ENCODE data around the gene LRRC23.

DNA sequence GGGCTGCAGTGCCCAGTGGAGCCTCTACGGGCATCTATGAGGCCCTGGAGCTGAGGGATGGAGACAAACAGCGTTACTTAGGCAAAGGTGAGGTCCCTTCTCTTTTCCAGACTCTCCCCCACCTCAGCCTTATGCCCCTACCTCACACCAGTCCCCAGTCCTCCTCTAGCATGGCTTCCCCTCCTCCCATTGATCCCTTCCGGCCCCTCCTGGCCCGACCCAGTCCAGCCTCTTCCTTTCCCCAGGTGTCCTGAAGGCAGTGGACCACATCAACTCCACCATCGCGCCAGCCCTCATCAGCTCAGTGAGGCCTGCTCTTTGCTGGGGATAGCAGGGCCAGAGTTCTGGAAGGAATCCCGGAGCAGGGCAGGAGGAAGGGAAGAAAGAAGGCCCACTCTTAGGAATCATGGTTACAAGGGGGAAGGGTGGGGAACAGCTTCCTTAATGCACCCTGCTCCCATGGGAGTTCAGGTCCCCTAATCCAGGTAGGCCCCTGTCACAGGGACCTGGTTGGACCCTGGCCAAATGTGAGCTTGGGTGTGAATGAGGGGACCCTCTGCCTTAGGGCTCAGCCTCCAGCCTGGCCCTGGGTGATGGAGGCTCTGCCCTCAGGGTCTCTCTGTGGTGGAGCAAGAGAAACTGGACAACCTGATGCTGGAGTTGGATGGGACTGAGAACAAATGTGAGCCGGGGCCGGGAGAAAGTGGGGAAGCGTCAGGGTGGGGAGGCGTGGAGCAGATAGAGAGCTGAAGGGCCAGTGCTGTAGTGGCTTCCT is 12.0 kb downstream of the LRRC23 start:
- TF ChIP-seq, protein P1, sequence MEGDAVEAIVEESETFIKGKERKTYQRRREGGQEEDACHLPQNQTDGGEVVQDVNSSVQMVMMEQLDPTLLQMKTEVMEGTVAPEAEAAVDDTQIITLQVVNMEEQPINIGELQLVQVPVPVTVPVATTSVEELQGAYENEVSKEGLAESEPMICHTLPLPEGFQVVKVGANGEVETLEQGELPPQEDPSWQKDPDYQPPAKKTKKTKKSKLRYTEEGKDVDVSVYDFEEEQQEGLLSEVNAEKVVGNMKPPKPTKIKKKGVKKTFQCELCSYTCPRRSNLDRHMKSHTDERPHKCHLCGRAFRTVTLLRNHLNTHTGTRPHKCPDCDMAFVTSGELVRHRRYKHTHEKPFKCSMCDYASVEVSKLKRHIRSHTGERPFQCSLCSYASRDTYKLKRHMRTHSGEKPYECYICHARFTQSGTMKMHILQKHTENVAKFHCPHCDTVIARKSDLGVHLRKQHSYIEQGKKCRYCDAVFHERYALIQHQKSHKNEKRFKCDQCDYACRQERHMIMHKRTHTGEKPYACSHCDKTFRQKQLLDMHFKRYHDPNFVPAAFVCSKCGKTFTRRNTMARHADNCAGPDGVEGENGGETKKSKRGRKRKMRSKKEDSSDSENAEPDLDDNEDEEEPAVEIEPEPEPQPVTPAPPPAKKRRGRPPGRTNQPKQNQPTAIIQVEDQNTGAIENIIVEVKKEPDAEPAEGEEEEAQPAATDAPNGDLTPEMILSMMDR (IDR thresholded peaks at IDR 0.05): no peak
- TF ChIP-seq POLR2AphosphoS5 (IDR thresholded peaks at IDR 0.05) (no peak), POLR2A (IDR thresholded peaks at IDR 0.05) (no peak)

Measured in breast epithelium (tissue), 3 donors.